Fibroblast of mammary gland (primary cell): ENCODE data around the gene ENTREP1.
"Not testable (repeated sequence)": the region's sequence is repeated elsewhere in the genome, so short reads cannot be mapped to it uniquely, and the experiment has no call there.

Source experiments
- DNase-seq: peaks from one replicate; pipeline ENCODE4 v3.0.0-alpha.2; 2010; ENCODE audit warnings: low read depth
- H3K4me3 ChIP-seq: 2 replicates; pipeline ENCODE4 v1.5.1; 2011; ENCODE audit warnings: low read depth, mild to moderate bottlenecking, low read length, moderate library complexity; ENCODE audit not compliant: control insufficient read depth
- TF ChIP-seq, protein P1 (sequence below): conservative IDR thresholded peaks from 2 replicates; pipeline ENCODE4 v1.5.1; 2011; ENCODE audit warnings: low read depth, low read length, inconsistent platforms; ENCODE audit not compliant: control insufficient read depth, insufficient read depth

Gene ENTREP1

GRCh38 chr9:69293156-69293555, 31.9 kb upstream of the ENTREP1 start:
- TF ChIP-seq, protein P1, sequence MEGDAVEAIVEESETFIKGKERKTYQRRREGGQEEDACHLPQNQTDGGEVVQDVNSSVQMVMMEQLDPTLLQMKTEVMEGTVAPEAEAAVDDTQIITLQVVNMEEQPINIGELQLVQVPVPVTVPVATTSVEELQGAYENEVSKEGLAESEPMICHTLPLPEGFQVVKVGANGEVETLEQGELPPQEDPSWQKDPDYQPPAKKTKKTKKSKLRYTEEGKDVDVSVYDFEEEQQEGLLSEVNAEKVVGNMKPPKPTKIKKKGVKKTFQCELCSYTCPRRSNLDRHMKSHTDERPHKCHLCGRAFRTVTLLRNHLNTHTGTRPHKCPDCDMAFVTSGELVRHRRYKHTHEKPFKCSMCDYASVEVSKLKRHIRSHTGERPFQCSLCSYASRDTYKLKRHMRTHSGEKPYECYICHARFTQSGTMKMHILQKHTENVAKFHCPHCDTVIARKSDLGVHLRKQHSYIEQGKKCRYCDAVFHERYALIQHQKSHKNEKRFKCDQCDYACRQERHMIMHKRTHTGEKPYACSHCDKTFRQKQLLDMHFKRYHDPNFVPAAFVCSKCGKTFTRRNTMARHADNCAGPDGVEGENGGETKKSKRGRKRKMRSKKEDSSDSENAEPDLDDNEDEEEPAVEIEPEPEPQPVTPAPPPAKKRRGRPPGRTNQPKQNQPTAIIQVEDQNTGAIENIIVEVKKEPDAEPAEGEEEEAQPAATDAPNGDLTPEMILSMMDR = no peak
- DNase-seq = no peak
- no peak overlapping the region for H3K4me3 ChIP-seq

DNA sequence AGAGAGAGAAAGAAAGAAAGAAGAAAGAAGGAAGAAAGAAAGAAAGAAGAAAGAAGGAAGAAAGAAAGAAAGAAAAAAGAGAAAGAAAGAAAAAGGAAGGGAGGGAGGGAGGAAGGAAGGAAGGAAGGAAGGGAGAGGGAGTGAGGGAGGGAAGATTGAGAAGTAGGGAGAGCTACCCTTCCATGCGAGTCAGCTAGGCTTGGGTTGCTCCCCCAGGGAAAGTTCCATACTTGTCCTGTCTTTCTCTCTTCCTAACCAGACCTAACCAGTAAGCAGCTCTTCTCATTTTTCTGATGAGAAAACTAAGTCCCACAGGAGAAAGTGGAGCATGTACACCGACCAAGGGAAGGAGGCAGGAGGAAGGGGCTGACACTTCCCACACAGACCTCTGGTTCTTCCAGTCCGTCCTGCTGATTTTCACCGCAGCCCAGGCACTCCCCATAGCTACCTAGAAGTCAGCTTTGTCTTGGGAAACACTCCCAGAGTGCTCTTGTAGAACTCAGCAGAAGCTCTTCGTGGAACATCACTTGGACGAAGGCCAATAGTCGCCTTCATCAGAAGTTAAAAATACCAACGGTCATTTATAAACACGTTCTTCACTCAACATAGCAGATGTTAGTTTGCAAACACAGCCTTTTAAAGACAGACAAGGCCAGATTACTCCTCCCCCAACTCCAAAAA, 29.0 kb upstream of the ENTREP1 start:
- peak; percentile 17 for DNase-seq
- TF ChIP-seq, protein P1 = no peak
- no peak overlapping the region for H3K4me3 ChIP-seq

- DNase-seq = no peak
- no peak overlapping the region for H3K4me3 ChIP-seq
- TF ChIP-seq, protein P1 = no peak
These were observed 27.6 kb upstream of the ENTREP1 start for GRCh38 chr9:69297300-69297980.

DNA sequence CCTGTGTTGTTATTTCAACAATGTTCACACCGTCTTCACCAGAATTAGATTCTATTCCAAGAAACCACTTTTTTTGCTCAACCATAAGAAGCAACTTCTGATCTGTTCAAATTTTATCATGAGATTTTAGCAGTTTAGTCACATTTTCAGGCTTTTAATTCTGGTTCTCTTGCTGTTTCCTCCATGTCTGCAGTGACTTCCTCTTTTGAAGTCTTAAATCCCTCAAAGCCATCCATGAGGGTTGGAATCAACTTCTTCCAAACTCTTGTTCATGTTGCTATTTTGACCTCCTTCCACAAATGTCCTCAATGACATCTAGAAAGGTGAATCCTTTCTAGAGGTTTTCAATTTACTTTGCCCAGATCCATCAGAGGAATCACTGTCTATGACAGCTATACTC, 25.7 kb upstream of the ENTREP1 start:
- no peak for DNase-seq
- TF ChIP-seq, protein P1 = no peak
- H3K4me3 ChIP-seq = no peak overlapping the region

GRCh38 chr9:69299826-69300225, 25.2 kb upstream of the ENTREP1 start:
- H3K4me3 ChIP-seq = no peak overlapping the region
- TF ChIP-seq, protein P1 = no peak
- DNase-seq = no peak

GRCh38 chr9:69303331-69303730, 21.7 kb upstream of the ENTREP1 start:
- DNase-seq = no peak
- no peak overlapping the region for H3K4me3 ChIP-seq
- TF ChIP-seq, protein P1 = no peak

DNA sequence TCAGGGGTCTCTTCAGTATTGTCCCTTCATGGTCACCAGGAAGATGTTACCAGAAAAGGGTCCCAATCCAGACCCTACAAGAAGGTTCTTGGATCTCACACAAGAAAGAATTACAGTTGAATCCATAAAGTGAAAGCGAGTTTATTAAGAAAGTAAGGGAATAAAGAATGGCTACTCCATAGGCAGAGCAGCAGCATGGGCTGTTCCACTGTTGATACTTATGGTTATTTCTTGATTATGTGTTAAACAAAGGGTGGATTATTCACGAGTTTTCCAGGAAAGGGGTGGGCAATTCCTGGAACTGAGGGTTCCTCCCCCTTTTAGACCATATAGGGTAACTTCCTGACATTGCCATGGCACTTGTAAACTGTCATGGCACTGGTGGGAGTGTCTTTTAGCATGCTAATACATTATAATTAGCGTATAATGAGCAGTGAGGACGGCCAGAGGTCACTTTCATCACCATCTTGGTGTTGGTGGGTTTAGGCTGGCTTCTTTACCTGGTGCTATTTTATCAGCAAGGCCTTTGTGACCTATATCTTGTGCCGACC, 18.0 kb upstream of the ENTREP1 start:
- H3K4me3 ChIP-seq, DNase-seq: not testable (repeated sequence)
